DOHH2 (cell line): ENCODE measurements around the gene PTPRH.

Experiments used
- CTCF ChIP-seq: fragments of 200-600 bp; sonication (generic); IDR thresholded peaks from one replicate; pipeline ENCODE4 v1.5.1; 2014; ENCODE audit warnings: antibody characterized with exemption, mild to moderate bottlenecking, low read depth, low read length; ENCODE audit not compliant: poor library complexity, severe bottlenecking
- EZH2phosphoT487 ChIP-seq: fragments of 200-600 bp; sonication (generic); IDR thresholded peaks from 2 replicates; pipeline ENCODE4 v1.6.1; 2017; ENCODE audit warnings: borderline replicate concordance, mild to moderate bottlenecking, antibody characterized with exemption, low read length, moderate library complexity, mixed read lengths

DNA sequence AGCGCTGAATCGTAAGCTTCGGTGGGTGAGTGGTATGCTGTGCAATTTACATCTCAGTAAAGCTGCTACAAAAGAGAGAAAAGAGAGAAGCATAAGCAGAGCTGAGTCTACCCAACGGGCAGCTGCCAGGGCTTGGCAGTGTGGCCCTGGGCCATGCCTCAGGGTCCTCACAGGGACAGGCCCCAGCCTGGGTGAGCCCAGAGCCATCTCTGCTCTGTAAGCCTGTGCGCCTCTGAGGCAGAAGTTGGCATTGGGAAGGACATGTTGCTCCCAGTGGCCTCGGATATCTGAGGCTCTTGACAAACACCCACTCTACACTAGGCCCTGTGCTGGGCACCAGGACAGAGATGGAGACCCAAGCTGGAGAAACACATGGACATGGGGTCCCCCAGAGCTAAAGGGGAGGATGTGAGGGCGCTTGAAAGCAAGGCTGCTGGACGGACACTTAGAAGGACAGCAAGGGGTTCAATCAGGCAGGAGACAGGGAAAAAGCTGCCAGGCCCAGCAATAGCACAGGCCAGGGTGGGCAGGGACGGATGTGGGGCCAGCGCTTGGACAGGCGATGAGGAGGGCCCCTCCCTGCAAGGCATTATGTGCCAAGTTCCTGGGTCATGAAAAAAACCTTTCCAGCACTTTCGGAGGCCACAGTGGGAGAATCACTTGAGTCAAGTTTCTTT is 34.8 kb upstream of the PTPRH start:
- TF ChIP-seq CTCF = no peak
- no peak for TF ChIP-seq EZH2phosphoT487
